ENCODE data around the gene GCSH. TPM values are rescaled to one million over a fixed set of nuclear protein-coding genes. Genes with fewer than 3 reads are reported as not detected.

GCSH gene
- total and polyA plus RNA-seq, 2 of the 13 experiments (the other 11 are each of a cell fraction or from before 2014, with no cell fraction given) = 35.9 to 103 TPM

GRCh38 chr16:81035398-81035974 lies 60.7 kb downstream of the GCSH start, which contains the start of gene ATMIN (continued):
- TF ChIP-seq, protein P1, sequence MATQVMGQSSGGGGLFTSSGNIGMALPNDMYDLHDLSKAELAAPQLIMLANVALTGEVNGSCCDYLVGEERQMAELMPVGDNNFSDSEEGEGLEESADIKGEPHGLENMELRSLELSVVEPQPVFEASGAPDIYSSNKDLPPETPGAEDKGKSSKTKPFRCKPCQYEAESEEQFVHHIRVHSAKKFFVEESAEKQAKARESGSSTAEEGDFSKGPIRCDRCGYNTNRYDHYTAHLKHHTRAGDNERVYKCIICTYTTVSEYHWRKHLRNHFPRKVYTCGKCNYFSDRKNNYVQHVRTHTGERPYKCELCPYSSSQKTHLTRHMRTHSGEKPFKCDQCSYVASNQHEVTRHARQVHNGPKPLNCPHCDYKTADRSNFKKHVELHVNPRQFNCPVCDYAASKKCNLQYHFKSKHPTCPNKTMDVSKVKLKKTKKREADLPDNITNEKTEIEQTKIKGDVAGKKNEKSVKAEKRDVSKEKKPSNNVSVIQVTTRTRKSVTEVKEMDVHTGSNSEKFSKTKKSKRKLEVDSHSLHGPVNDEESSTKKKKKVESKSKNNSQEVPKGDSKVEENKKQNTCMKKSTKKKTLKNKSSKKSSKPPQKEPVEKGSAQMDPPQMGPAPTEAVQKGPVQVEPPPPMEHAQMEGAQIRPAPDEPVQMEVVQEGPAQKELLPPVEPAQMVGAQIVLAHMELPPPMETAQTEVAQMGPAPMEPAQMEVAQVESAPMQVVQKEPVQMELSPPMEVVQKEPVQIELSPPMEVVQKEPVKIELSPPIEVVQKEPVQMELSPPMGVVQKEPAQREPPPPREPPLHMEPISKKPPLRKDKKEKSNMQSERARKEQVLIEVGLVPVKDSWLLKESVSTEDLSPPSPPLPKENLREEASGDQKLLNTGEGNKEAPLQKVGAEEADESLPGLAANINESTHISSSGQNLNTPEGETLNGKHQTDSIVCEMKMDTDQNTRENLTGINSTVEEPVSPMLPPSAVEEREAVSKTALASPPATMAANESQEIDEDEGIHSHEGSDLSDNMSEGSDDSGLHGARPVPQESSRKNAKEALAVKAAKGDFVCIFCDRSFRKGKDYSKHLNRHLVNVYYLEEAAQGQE (IDR thresholded peaks at IDR 0.05; ENCODE audit: borderline replicate concordance in 1 of 2, low read depth in 1 of 2, low read length in 2 of 2) = no peak
- TF ChIP-seq MLXIP (CRISPR knock-in tag; IDR thresholded peaks at IDR 0.05; ENCODE audit: borderline replicate concordance) (no peak), ZNF24 (IDR thresholded peaks at IDR 0.05) (0 out of 2 replicates have a peak, but pooled peaks have one; percentile 52), SSRP1 (CRISPR knock-in tag; IDR thresholded peaks at IDR 0.05) (no peak), ZNF619 (CRISPR knock-in tag; IDR thresholded peaks at IDR 0.05) (no peak), HOXA3 (CRISPR knock-in tag; IDR thresholded peaks at IDR 0.05) (peak; percentile 67; the same call in 1 of the 2 replicates), ZMAT5 (CRISPR knock-in tag; IDR thresholded peaks at IDR 0.05; ENCODE audit: borderline replicate concordance, low read depth) (no peak), FOXA1 (IDR thresholded peaks at IDR 0.05) (no peak), FOXA1 (CRISPR knock-in tag; IDR thresholded peaks at IDR 0.05) (no peak), ZFYVE20 (CRISPR knock-in tag; IDR thresholded peaks at IDR 0.05; ENCODE audit: borderline replicate concordance, low read depth) (0 out of 2 replicates have a peak, but pooled peaks have one; percentile 7), ZNF160 (CRISPR knock-in tag; IDR thresholded peaks at IDR 0.05) (no peak), ZKSCAN1 (IDR thresholded peaks at IDR 0.05; ENCODE audit: low read length) (no peak), XRCC5 (optimal IDR thresholded peaks at IDR 0.05; ENCODE audit: low read length) (peak; percentile 98), ETS1 (CRISPR knock-in tag; IDR thresholded peaks at IDR 0.05) (0 out of 2 replicates have a peak, but pooled peaks have one; percentile 15), ZNF501 (CRISPR knock-in tag; IDR thresholded peaks at IDR 0.05) (no peak), KLF6 (CRISPR knock-in tag; IDR thresholded peaks at IDR 0.05) (0 out of 2 replicates have a peak, but pooled peaks have one; percentile 56)
- TF ChIP-seq, protein P2, sequence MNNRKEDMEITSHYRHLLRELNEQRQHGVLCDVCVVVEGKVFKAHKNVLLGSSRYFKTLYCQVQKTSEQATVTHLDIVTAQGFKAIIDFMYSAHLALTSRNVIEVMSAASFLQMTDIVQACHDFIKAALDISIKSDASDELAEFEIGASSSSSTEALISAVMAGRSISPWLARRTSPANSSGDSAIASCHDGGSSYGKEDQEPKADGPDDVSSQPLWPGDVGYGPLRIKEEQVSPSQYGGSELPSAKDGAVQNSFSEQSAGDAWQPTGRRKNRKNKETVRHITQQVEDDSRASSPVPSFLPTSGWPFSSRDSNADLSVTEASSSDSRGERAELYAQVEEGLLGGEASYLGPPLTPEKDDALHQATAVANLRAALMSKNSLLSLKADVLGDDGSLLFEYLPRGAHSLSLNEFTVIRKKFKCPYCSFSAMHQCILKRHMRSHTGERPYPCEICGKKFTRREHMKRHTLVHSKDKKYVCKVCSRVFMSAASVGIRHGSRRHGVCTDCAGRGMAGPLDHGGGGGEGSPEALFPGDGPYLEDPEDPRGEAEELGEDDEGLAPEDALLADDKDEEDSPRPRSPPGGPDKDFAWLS (CRISPR knock-in tag; IDR thresholded peaks at IDR 0.05; ENCODE audit: borderline replicate concordance) = no peak
